GM12878 (cell line): Measurements from ENCODE around the gene LYRM4. TPM values are rescaled to one million over a fixed set of nuclear protein-coding genes. Genes with fewer than 3 reads are reported as not detected.

Source experiments
- ATAC-seq: fragments of 200-7000 bp; cut with Tn5 transposase; 3 replicates; pipeline ENCODE4 v1.9.1; 2020; ENCODE audit warnings: mild to moderate bottlenecking, moderate library complexity
- BruUV-seq: library from RNA; stranded (reverse); fragments of 400-500 nt; replicated peaks from 2 replicates; lab custom pipeline; 2021; lab: Mats Ljungman, UMichigan
- CTCF ChIA-PET: fragments of 300-600 bp; sonication (Branson Sonifier 250); formaldehyde crosslinking; extraction: SDS; loops from one replicate; lab custom pipeline; 2021; ENCODE audit warnings: inconsistent platforms; lab: Yijun Ruan, JAX
- POLR2A ChIA-PET: fragments of 350-600 bp; formaldehyde crosslinking; extraction: SDS; loops from one replicate; lab custom pipeline; 2021; ENCODE audit warnings: inconsistent platforms; lab: Charles Lee
- RAD21 ChIA-PET: fragments of 300-600 bp; sonication (Branson Sonifier 250); formaldehyde crosslinking; loops from one replicate; lab custom pipeline; 2023; ENCODE audit warnings: antibody characterized with exemption; ENCODE audit not compliant: unreplicated experiment; lab: Charles Lee
- SMC1A ChIA-PET: fragments of 300-600 bp; sonication (Branson Sonifier 250); formaldehyde crosslinking; loops from one replicate; lab custom pipeline; 2023; ENCODE audit not compliant: unreplicated experiment, uncharacterized antibody; lab: Charles Lee
- DNase-seq: peaks from one replicate; pipeline ENCODE4 v3.0.0-alpha.2; 2011; ENCODE audit warnings: low read depth, low spot score
- FAIRE-seq: peaks from 3 replicates; lab custom pipeline; 2011; peaks lifted over from hg19 to GRCh38; lab: Jason Lieb, UNC
- H2AFZ ChIP-seq: 2 replicates; pipeline ENCODE4 v1.6.0; 2011; ENCODE audit warnings: low read depth, low read length, control low read depth; ENCODE audit not compliant: control insufficient read depth
- H3K27ac ChIP-seq: 2 replicates; pipeline ENCODE4 v1.5.1; 2011; ENCODE audit warnings: control low read depth; ENCODE audit not compliant: control insufficient read depth, insufficient read depth
- H3K27me3 ChIP-seq, 2 experiments: replicated peaks in 1 of 2; 2 replicates each; pipeline versions ENCODE4 v1.6.0 to v1.6.1; 2011; ENCODE audit warnings: low read length in 1 of 2; ENCODE audit not compliant: control insufficient read depth in 2 of 2, insufficient read depth in 2 of 2
- H3K36me3 ChIP-seq, 2 experiments: 2 replicates each; pipeline ENCODE4 v1.5.1; 2011; ENCODE audit warnings: low read length in 1 of 2; ENCODE audit not compliant: control insufficient read depth in 2 of 2, insufficient read depth in 2 of 2
- H3K4me1 ChIP-seq: 2 replicates; pipeline ENCODE4 v1.6.1; 2011; ENCODE audit warnings: mild to moderate bottlenecking, low read length, moderate library complexity, mixed read lengths; ENCODE audit not compliant: control insufficient read depth, insufficient read depth
- H3K4me2 ChIP-seq: 2 replicates; pipeline ENCODE4 v1.6.0; 2011; ENCODE audit warnings: control low read depth; ENCODE audit not compliant: control insufficient read depth, insufficient read depth
- H3K4me3 ChIP-seq: fragments of 200-600 bp; sonication (generic); 2 replicates; pipeline ENCODE4 v1.5.1; 2016
- H3K79me2 ChIP-seq: 2 replicates; pipeline ENCODE4 v1.6.0; 2011; ENCODE audit warnings: low read length; ENCODE audit not compliant: control insufficient read depth, insufficient read depth
- H3K9ac ChIP-seq: 2 replicates; pipeline ENCODE4 v1.8.0; 2011; ENCODE audit warnings: low read length, control low read depth, mixed read lengths; ENCODE audit not compliant: control insufficient read depth, insufficient read depth
- H3K9me3 ChIP-seq: replicated peaks from 3 replicates; pipeline ENCODE4 v1.5.1; 2011; ENCODE audit warnings: mild to moderate bottlenecking, low read length; ENCODE audit not compliant: control insufficient read depth, insufficient read depth
- H4K20me1 ChIP-seq: 2 replicates; pipeline ENCODE4 v1.6.0; 2011; ENCODE audit not compliant: control insufficient read depth, insufficient read depth
- CHD2 ChIP-seq: IDR thresholded peaks from 2 replicates; pipeline ENCODE4 v1.6.1; 2011; ENCODE audit warnings: low read depth, low read length, improper control_type of control experiment, borderline replicate concordance
- CHD4 ChIP-seq: fragments of 200-600 bp; sonication (generic); IDR thresholded peaks from 2 replicates; pipeline ENCODE4 v1.6.1; 2016; ENCODE audit warnings: mild to moderate bottlenecking
- EED ChIP-seq: sonication (generic); IDR thresholded peaks from 2 replicates; pipeline ENCODE4 v1.6.1; 2016; ENCODE audit warnings: antibody characterized with exemption, low read depth
- HDGF ChIP-seq: fragments of 450-650 bp; IDR thresholded peaks from 2 replicates; pipeline ENCODE4 v1.6.1; 2016; ENCODE audit warnings: antibody characterized with exemption
- IKZF2 ChIP-seq, 2 experiments: fragments of 450-650 bp; IDR thresholded peaks; 2 replicates each; pipeline ENCODE4 v1.6.1; 2017; ENCODE audit warnings: mild to moderate bottlenecking in 2 of 2, moderate library complexity in 2 of 2
- KDM1A ChIP-seq: fragments of 200-600 bp; sonication (generic); IDR thresholded peaks from 2 replicates; pipeline ENCODE4 v1.6.1; 2016; ENCODE audit warnings: borderline replicate concordance
- MTA2 ChIP-seq: fragments of 450-650 bp; IDR thresholded peaks from 2 replicates; pipeline ENCODE4 v1.6.1; 2016; ENCODE audit warnings: low read depth, mild to moderate bottlenecking, moderate library complexity
- POLR2A ChIP-seq: IDR thresholded peaks from 2 replicates; pipeline ENCODE4 v1.6.1; 2011; ENCODE audit warnings: low read depth, mild to moderate bottlenecking, low read length
- POLR2AphosphoS2 ChIP-seq: IDR thresholded peaks from 2 replicates; pipeline ENCODE4 v1.6.1; 2011; ENCODE audit warnings: low read depth, mild to moderate bottlenecking, low read length, improper control_type of control experiment, moderate library complexity
- SPI1 ChIP-seq: IDR thresholded peaks from 2 replicates; pipeline ENCODE4 v1.6.1; 2011; ENCODE audit warnings: low read depth, mild to moderate bottlenecking, low read length, moderate library complexity, borderline replicate concordance; ENCODE audit not compliant: insufficient read depth
- STAT1 ChIP-seq: fragments of 450-650 bp; conservative IDR thresholded peaks from 2 replicates; pipeline ENCODE4 v1.6.1; 2014; ENCODE audit warnings: antibody characterized with exemption, mild to moderate bottlenecking
- ZBED1 ChIP-seq: IDR thresholded peaks from 2 replicates; pipeline ENCODE4 v1.6.1; 2016; ENCODE audit warnings: borderline replicate concordance
- WGBS: methylation state at CpG from one replicate; pipeline ENCODE4 v1.1.6; 2016; ENCODE audit warnings: low lambda C conversion rate; ENCODE audit not compliant: insufficient replicate concordance, insufficient coverage; ENCODE audit errors: missing lambda C conversion rate; 5-methylcytosine and 5-hydroxymethylcytosine counted together
- in situ Hi-C: fragments of 300-500 bp; cut with MboI; formaldehyde crosslinking; loops from 9 replicates; pipeline ENCODE4 v1.14.3; 2018; ENCODE audit warnings: mixed read lengths
- intact Hi-C: fragments of 100-400 bp; cut with micrococcal nuclease; formaldehyde crosslinking; loops from one replicate; pipeline ENCODE4 v1.14.2; 2022; ENCODE audit not compliant: unreplicated experiment
- polyA plus RNA-seq, 11 experiments: library from polyadenylated mRNA; depleted of rRNA in 4 of 11; unstranded in 6 of 11; stranded (reverse) in 5 of 11; fragments of >200 nt; fragmentation: Nextera tagmentation in 4 of 11; fragmentation: Illumina TruSeq in 1 of 11; extraction: Ambion mirVana in 4 of 11; extraction: Trizol in 1 of 11; gene quantifications; 1 replicate in 1 of 11; 2 replicates in 10 of 11; pipeline versions ENCODE4 v1.2.1 to v1.2.3, GENCODE V29; 2011 to 2016; ENCODE audit warnings: inconsistent platforms in 2 of 11, missing spikeins in 2 of 11, low read depth in 1 of 11
- total RNA-seq, 4 experiments: library from RNA; depleted of rRNA in 3 of 4; stranded (reverse); fragments of >200 nt in 3 of 4; fragmentation: Illumina TruSeq in 1 of 4; extraction: Trizol in 1 of 4; gene quantifications; 2 replicates each; pipeline versions ENCODE4 v1.2.1 to v1.2.3, GENCODE V29; 2013 to 2021
- TF ChIP-seq, protein P1 (sequence below): fragments of 450-650 bp; formaldehyde crosslinking; IDR thresholded peaks from 2 replicates; pipeline ENCODE4 v1.4.0; 2020; ENCODE audit warnings: mild to moderate bottlenecking, moderate library complexity
- TF ChIP-seq, protein P2 (sequence below): IDR thresholded peaks from 2 replicates; pipeline ENCODE4 v1.6.1; 2012; ENCODE audit warnings: low read length, inconsistent platforms
- TF ChIP-seq, protein P3 (sequence below): fragments of 450-650 bp; IDR thresholded peaks from 2 replicates; pipeline ENCODE4 v1.6.1; 2017; ENCODE audit warnings: borderline replicate concordance

The LYRM4 gene
- total and polyA plus RNA-seq, 10 of the 15 experiments (the other 5 are each of a cell fraction or from before 2014, with no cell fraction given), result 32.7 to 66.8 (median 44.0) TPM

DNA sequence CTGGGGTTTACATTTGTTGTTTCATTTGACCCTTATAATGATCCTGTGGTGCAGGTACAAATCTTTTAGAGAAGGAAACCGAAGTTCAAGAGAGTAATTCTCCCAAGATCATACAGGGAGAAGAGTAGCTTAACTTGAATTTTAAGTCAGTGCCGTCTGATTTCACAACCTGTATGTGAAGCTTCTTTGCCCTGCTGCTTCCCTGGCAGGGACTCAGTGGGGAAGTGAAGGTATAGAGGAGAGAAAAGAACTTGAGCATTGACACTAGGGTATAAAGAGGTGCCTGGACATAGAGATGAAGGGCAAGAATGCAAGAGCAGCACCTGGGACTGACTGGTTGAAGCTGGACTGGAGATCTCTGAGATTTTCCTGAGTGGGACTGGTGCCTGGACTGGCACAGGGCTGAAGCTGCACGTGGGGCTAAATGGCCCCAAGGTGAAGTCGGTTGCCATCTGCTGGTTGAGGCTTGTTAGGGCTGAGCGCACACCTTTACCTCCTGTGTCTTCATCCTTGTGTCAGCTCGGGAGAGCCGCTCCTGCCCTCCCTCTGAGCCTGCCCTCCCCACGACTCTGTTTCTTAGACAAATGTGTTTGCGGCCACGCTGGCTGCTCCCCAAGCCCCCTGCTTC lies 42.4 kb upstream of the LYRM4 start (continued):
- TF ChIP-seq, protein P1, sequence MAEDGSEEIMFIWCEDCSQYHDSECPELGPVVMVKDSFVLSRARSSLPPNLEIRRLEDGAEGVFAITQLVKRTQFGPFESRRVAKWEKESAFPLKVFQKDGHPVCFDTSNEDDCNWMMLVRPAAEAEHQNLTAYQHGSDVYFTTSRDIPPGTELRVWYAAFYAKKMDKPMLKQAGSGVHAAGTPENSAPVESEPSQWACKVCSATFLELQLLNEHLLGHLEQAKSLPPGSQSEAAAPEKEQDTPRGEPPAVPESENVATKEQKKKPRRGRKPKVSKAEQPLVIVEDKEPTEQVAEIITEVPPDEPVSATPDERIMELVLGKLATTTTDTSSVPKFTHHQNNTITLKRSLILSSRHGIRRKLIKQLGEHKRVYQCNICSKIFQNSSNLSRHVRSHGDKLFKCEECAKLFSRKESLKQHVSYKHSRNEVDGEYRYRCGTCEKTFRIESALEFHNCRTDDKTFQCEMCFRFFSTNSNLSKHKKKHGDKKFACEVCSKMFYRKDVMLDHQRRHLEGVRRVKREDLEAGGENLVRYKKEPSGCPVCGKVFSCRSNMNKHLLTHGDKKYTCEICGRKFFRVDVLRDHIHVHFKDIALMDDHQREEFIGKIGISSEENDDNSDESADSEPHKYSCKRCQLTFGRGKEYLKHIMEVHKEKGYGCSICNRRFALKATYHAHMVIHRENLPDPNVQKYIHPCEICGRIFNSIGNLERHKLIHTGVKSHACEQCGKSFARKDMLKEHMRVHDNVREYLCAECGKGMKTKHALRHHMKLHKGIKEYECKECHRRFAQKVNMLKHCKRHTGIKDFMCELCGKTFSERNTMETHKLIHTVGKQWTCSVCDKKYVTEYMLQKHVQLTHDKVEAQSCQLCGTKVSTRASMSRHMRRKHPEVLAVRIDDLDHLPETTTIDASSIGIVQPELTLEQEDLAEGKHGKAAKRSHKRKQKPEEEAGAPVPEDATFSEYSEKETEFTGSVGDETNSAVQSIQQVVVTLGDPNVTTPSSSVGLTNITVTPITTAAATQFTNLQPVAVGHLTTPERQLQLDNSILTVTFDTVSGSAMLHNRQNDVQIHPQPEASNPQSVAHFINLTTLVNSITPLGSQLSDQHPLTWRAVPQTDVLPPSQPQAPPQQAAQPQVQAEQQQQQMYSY (CRISPR knock-in tag), result no peak

DNA sequence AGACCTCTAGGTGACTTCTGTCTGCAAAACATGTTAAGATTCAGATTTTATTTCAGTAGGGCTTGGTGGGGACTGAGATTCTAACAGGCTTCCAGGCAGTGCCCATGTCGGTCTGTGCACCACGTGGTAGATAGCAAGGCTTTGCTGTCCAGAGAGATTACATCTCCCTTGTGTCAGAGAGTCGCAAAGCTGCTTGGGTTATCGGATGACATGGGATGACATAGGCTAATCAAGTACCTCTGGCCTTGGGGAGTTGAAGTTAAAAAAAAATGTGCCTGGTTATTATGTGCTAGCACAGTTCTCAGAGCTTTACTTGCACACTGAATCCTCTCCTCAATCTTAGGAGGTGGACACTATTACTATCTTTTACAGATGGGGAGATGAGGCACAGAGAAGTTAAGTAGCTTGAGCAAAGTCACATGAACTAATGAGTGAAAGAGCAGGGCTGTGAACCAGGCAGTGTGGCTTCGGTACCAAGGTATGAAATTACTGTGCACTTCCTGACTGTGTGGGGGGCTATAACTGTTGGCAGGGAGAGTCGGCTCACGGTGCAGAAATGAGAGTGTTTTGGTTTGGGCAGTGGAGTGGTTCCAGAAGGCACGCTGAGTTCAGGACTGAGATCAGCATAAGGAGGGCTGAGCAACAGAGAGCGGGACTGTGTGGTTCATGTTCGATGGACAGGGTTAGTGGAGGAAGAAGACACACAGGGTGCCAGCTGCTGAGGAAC lies 41.6 kb upstream of the LYRM4 start:
- peak; percentile 88 for FAIRE-seq
- Histone ChIP-seq H3K79me2 (peaks cover 3% of the 10 kb centered on the region), H3K9ac (peak overlapping the region; percentile 39), H3K4me3 (peak overlapping the region; percentile 55; the same call in 1 of the 2 replicates), H3K4me2 (peak overlapping the region; percentile 74), H3K4me1 (peaks cover 20% of the 10 kb centered on the region), H4K20me1 (no peaks in the 10 kb centered on the region), H3K36me3 (no peaks in the 10 kb centered on the region), H3K9me3 (no peaks in the 10 kb centered on the region), H3K27ac (peak overlapping the region; percentile 68), H3K27me3 (no peaks in the 10 kb centered on the region), H2AFZ (peak overlapping the region; percentile 61)
- POLR2A ChIA-PET, result interaction anchor here (1.2 to 1.6 kb wide), 2 partner anchors 42 to 159 kb away, joined by 3 to 4 read pairs; no protein-coding TSS in a partner anchor
- in situ Hi-C loops (no loop called here), intact Hi-C loops (loop anchor here (1.0 kb wide), 1 partner anchor 24 kb away; no protein-coding TSS in a partner anchor)
- RAD21 ChIA-PET, result interaction anchor here (0.9 to 5.4 kb wide), 22 partner anchors 8 to 246 kb away, joined by 3 to 77 read pairs (median 6); partner anchors contain the start of genes FARS2 and LYRM4
- CTCF ChIA-PET, result interaction anchor here (0.8 to 6.7 kb wide), 43 partner anchors 7 to 395 kb away, joined by 3 to 198 read pairs (median 4); partner anchors contain the start of gene FARS2
- WGBS, result under 1% methylated on average over 10 of the region's 10 CpGs
- DNase-seq, result peak; percentile 92
- ATAC-seq, result peak; percentile 92
- SMC1A ChIA-PET, result interaction anchor here (0.7 to 4.3 kb wide), 35 partner anchors 9 to 181 kb away, joined by 3 to 61 read pairs (median 6); partner anchors contain the start of genes FARS2 and LYRM4
- no TSS peak for BruUV-seq
- TF ChIP-seq KDM1A (no peak), POLR2A (peak; percentile 41; the same call in 1 of the 2 replicates), CHD2 (no peak), SPI1 (peak; percentile 40; the same call in 1 of the 2 replicates), POLR2AphosphoS2 (no peak), ZBED1 (peak; percentile 59; the same call in 1 of the 2 replicates), EED (peak; percentile 79), CHD4 (no peak), STAT1 (no peak), IKZF2 (IDR thresholded peaks at IDR 0.05) (peak; percentile 49 to 51; a peak in 3 of 4 replicates), HDGF (no peak), MTA2 (peak; percentile 59)
- TF ChIP-seq, protein P2, sequence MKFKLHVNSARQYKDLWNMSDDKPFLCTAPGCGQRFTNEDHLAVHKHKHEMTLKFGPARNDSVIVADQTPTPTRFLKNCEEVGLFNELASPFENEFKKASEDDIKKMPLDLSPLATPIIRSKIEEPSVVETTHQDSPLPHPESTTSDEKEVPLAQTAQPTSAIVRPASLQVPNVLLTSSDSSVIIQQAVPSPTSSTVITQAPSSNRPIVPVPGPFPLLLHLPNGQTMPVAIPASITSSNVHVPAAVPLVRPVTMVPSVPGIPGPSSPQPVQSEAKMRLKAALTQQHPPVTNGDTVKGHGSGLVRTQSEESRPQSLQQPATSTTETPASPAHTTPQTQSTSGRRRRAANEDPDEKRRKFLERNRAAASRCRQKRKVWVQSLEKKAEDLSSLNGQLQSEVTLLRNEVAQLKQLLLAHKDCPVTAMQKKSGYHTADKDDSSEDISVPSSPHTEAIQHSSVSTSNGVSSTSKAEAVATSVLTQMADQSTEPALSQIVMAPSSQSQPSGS, result peak; percentile 62
- TF ChIP-seq, protein P3, sequence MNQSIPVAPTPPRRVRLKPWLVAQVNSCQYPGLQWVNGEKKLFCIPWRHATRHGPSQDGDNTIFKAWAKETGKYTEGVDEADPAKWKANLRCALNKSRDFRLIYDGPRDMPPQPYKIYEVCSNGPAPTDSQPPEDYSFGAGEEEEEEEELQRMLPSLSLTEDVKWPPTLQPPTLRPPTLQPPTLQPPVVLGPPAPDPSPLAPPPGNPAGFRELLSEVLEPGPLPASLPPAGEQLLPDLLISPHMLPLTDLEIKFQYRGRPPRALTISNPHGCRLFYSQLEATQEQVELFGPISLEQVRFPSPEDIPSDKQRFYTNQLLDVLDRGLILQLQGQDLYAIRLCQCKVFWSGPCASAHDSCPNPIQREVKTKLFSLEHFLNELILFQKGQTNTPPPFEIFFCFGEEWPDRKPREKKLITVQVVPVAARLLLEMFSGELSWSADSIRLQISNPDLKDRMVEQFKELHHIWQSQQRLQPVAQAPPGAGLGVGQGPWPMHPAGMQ, result no peak
